ENCODE data around the gene SLC3A2.

Gene SLC3A2

GRCh38 chr11:62912268-62912667 lies 31.6 kb downstream of the SLC3A2 start:
- no peak for DNase-seq

- no peak for DNase-seq
Observed at GRCh38 chr11:62914416-62914815, 33.7 kb downstream of the SLC3A2 start.

GRCh38 chr11:62917906-62918502 lies 37.3 kb downstream of the SLC3A2 start:
- DNase-seq: no peak

GRCh38 chr11:62918531-62918930 lies 37.8 kb downstream of the SLC3A2 start:
- DNase-seq: no peak

GRCh38 chr11:62919476-62919875 lies 38.8 kb downstream of the SLC3A2 start:
- no peak for DNase-seq

GRCh38 chr11:62919898-62920640 lies 39.4 kb downstream of the SLC3A2 start:
- DNase-seq: no peak

- no peak for DNase-seq
Observed at GRCh38 chr11:62921201-62921572, 40.5 kb downstream of the SLC3A2 start, which contains the start of gene CHRM1. Gene CHRM1, minus strand, starts transcription at chr11:62921363. Its CDS starts 10,263 bp downstream, at chr11:62911100.

- no peak for DNase-seq
Observed at GRCh38 chr11:62921573-62922188, 41.0 kb downstream of the SLC3A2 start.

- no peak for DNase-seq
Observed at GRCh38 chr11:62922189-62922589, 41.5 kb downstream of the SLC3A2 start.

GRCh38 chr11:62922653-62923431 lies 42.1 kb downstream of the SLC3A2 start:
- no peak for DNase-seq

- no peak for DNase-seq
Observed at GRCh38 chr11:62923601-62924411, 43.1 kb downstream of the SLC3A2 start.

GRCh38 chr11:62925308-62925707 lies 44.6 kb downstream of the SLC3A2 start:
- no peak for DNase-seq

- no peak for DNase-seq
Observed at GRCh38 chr11:62925745-62926679, 45.3 kb downstream of the SLC3A2 start.

- DNase-seq: no peak
Observed at GRCh38 chr11:62926680-62927455, 46.2 kb downstream of the SLC3A2 start.

GRCh38 chr11:62928011-62928410 lies 47.3 kb downstream of the SLC3A2 start:
- no peak for DNase-seq

- DNase-seq: peak; percentile 68
Observed at GRCh38 chr11:62930157-62930556, 49.5 kb downstream of the SLC3A2 start.

GRCh38 chr11:62930666-62931065 lies 50.0 kb downstream of the SLC3A2 start:
- no peak for DNase-seq

- DNase-seq: no peak
Observed at GRCh38 chr11:62931499-62932278, 51.0 kb downstream of the SLC3A2 start.

- no peak for DNase-seq
Observed at GRCh38 chr11:62933285-62933684, 52.6 kb downstream of the SLC3A2 start.
